Body of pancreas (tissue), 4 donors: ENCODE data around the gene ATXN10. TPM values are rescaled to one million over a fixed set of nuclear protein-coding genes. Genes with fewer than 3 reads are reported as not detected.

Experiments
- ATAC-seq: fragments of 150-250 bp; one replicate; pipeline ENCODE4 v1.9.1; 2016
- DNase-seq, 4 donors: peaks; one replicate each; pipeline ENCODE4 v3.0.0-alpha.2; 2019
- H3K27ac ChIP-seq, 4 donors: fragments of 200-600 bp; sonication (generic); 1 replicate in 3 of 4; 2 replicates in 1 of 4; pipeline versions ENCODE4 v1.5.1 to v1.6.1; 2016 to 2019; ENCODE audit warnings: mild to moderate bottlenecking in 1 of 4, mixed read lengths in 1 of 4, moderate library complexity in 1 of 4
- H3K27me3 ChIP-seq, 2 donors: fragments of 200-600 bp; sonication (generic); one replicate each; pipeline ENCODE4 v1.6.0; 2016; ENCODE audit warnings: mild to moderate bottlenecking in 1 of 2
- H3K36me3 ChIP-seq, 2 donors: fragments of 200-600 bp; sonication (generic); replicated peaks in 1 of 2; 2 replicates each; pipeline ENCODE4 v1.5.1; 2016; ENCODE audit warnings: low read depth in 2 of 2; ENCODE audit not compliant: insufficient read depth in 1 of 2
- H3K4me1 ChIP-seq: fragments of 200-600 bp; sonication (generic); one replicate; pipeline ENCODE4 v1.6.0; 2016
- H3K4me3 ChIP-seq, 2 donors: fragments of 200-600 bp; sonication (generic); 1 replicate in 1 of 2; 2 replicates in 1 of 2; pipeline ENCODE4 v1.5.1; 2016 to 2019
- H3K9me3 ChIP-seq, 3 donors: fragments of 200-600 bp; sonication (generic); 1 replicate in 2 of 3; 2 replicates in 1 of 3; pipeline ENCODE4 v1.5.1; 2016
- CTCF ChIP-seq, 7 experiments: fragments of 450-650 bp in 4 of 7; fragments of 200-600 bp in 3 of 7; sonication (generic) in 3 of 7; IDR thresholded peaks; one replicate each; pipeline ENCODE4 v1.5.1; 2016 to 2019; ENCODE audit warnings: antibody characterized with exemption in 7 of 7
- POLR2A ChIP-seq, 3 donors: fragments of 450-650 bp; IDR thresholded peaks; one replicate each; pipeline ENCODE4 v1.6.1; 2016; ENCODE audit warnings: antibody characterized with exemption in 3 of 3, mild to moderate bottlenecking in 2 of 3
- WGBS, 2 donors: methylation state at CpG; one replicate each; pipeline ENCODE4 v1.1.5; 2017; 5-methylcytosine and 5-hydroxymethylcytosine counted together
- intact Hi-C: fragments of 100-400 bp; cut with DNase I; formaldehyde crosslinking; loops from one replicate; pipeline ENCODE4 v1.15.1; 2023
- total RNA-seq, 2 donors: library from RNA; depleted of rRNA; stranded (reverse); fragments of >200 nt; gene quantifications; one replicate each; pipeline ENCODE4 v1.1.0, GENCODE V29; 2016

Gene ATXN10
- total RNA-seq, 2 donors from 2014 or later = 61.6 to 69.8 TPM

- no peaks in the 10 kb centered on the region for H3K4me1 ChIP-seq
- no peak for TF ChIP-seq POLR2A (IDR thresholded peaks at IDR 0.05)
- no peak for TF ChIP-seq CTCF (IDR thresholded peaks at IDR 0.05)
- no peak for DNase-seq
- WGBS, 2 donors = 90 to 91% methylated on average over 7 to 8 of the region's 8 CpGs
- no peak overlapping the region for H3K27ac ChIP-seq
- H3K9me3 ChIP-seq = no peaks in the 10 kb centered on the region
- no peak overlapping the region for H3K4me3 ChIP-seq
- H3K27me3 ChIP-seq = no peaks in the 10 kb centered on the region
- intact Hi-C loops = no loop called here
- no peak for ATAC-seq
- no peaks in the 10 kb centered on the region for H3K36me3 ChIP-seq
These were observed 161.4 kb downstream of the ATXN10 start for GRCh38 chr22:45832959-45833580.

GRCh38 chr22:45833613-45834012 is 162.0 kb downstream of the ATXN10 start:
- no peak overlapping the region for H3K4me3 ChIP-seq
- DNase-seq (no peak), ATAC-seq (no peak)
- TF ChIP-seq POLR2A (IDR thresholded peaks at IDR 0.05) (no peak), CTCF (IDR thresholded peaks at IDR 0.05) (no peak)
- no peaks in the 10 kb centered on the region for H3K27me3 ChIP-seq
- intact Hi-C loops = no loop called here
- no peaks in the 10 kb centered on the region for H3K4me1 ChIP-seq
- no peaks in the 10 kb centered on the region for H3K36me3 ChIP-seq
- H3K27ac ChIP-seq = no peak overlapping the region
- 84 to 92% methylated on average over 7 to 14 of the region's 14 CpGs for WGBS, 2 donors
- no peaks in the 10 kb centered on the region for H3K9me3 ChIP-seq

- no peaks in the 10 kb centered on the region for H3K27me3 ChIP-seq
- H3K4me1 ChIP-seq = no peaks in the 10 kb centered on the region
- no peaks in the 10 kb centered on the region for H3K9me3 ChIP-seq
- DNase-seq = no peak
- no peak overlapping the region for H3K27ac ChIP-seq
- no peak overlapping the region for H3K4me3 ChIP-seq
- no peaks in the 10 kb centered on the region for H3K36me3 ChIP-seq
- intact Hi-C loops = no loop called here
- WGBS, 2 donors = 58 to 66% methylated on average over 5 of the region's 5 CpGs
- no peak for TF ChIP-seq CTCF (IDR thresholded peaks at IDR 0.05)
- no peak for TF ChIP-seq POLR2A (IDR thresholded peaks at IDR 0.05)
- no peak for ATAC-seq
These were observed 162.6 kb downstream of the ATXN10 start for GRCh38 chr22:45834241-45834640.

- Histone ChIP-seq H3K9me3 (no peaks in the 10 kb centered on the region), H3K4me1 (no peaks in the 10 kb centered on the region), H3K36me3 (no peaks in the 10 kb centered on the region), H3K27me3 (no peaks in the 10 kb centered on the region), H3K27ac (no peak overlapping the region), H3K4me3 (no peak overlapping the region)
- intact Hi-C loops = no loop called here
- WGBS, 2 donors = 93 to 98% methylated on average over 10 of the region's 10 CpGs
- DNase-seq (no peak), ATAC-seq (no peak)
- TF ChIP-seq POLR2A (IDR thresholded peaks at IDR 0.05) = no peak
These were observed 163.2 kb downstream of the ATXN10 start for GRCh38 chr22:45834795-45835194.

GRCh38 chr22:45836418-45837169 is 165.0 kb downstream of the ATXN10 start:
- no peak for ATAC-seq
- DNase-seq = no peak
- TF ChIP-seq POLR2A (IDR thresholded peaks at IDR 0.05) = no peak
- TF ChIP-seq CTCF (IDR thresholded peaks at IDR 0.05) = no peak
- Histone ChIP-seq H3K36me3 (no peaks in the 10 kb centered on the region), H3K27ac (no peak overlapping the region), H3K27me3 (no peaks in the 10 kb centered on the region), H3K4me3 (no peak overlapping the region), H3K9me3 (no peaks in the 10 kb centered on the region), H3K4me1 (no peaks in the 10 kb centered on the region)
- 92 to 95% methylated on average over 8 of the region's 8 CpGs for WGBS, 2 donors
- intact Hi-C loops = no loop called here
